PC-3 (cell line): ENCODE results near the gene AJAP1. TPM values are rescaled to one million over a fixed set of nuclear protein-coding genes. Genes with fewer than 3 reads are reported as not detected.

ENCODE experiments used
- ATAC-seq: fragments of 200-7000 bp; cut with Tn5 transposase; 2 replicates; pipeline ENCODE4 v1.9.1; 2020; ENCODE audit warnings: mild to moderate bottlenecking, moderate library complexity
- BruUV-seq: library from RNA; stranded (reverse); fragments of 400-500 nt; replicated peaks from 2 replicates; lab custom pipeline; 2021; lab: Mats Ljungman, UMichigan
- CTCF ChIA-PET: fragments of 300-600 bp; sonication (Branson Sonifier 250); formaldehyde crosslinking; loops from one replicate; lab custom pipeline; 2022; ENCODE audit warnings: antibody characterized with exemption; lab: Charles Lee
- POLR2A ChIA-PET: fragments of 300-600 bp; sonication (Branson Sonifier 250); formaldehyde crosslinking; loops from one replicate; lab custom pipeline; 2022; ENCODE audit warnings: antibody characterized with exemption; ENCODE audit not compliant: unreplicated experiment; lab: Charles Lee
- DNase-seq: peaks from one replicate; pipeline ENCODE4 v3.0.0-alpha.2; 2015
- H2AFZ ChIP-seq: fragments of 300-600 bp; sonication (generic); 2 replicates; pipeline ENCODE4 v1.6.0; 2016; ENCODE audit warnings: antibody characterized with exemption, low read length
- H3F3A ChIP-seq: fragments of 300-600 bp; sonication (generic); one replicate; pipeline ENCODE4 v1.6.0; 2017; ENCODE audit warnings: antibody characterized with exemption, low read length, control low read depth, mild to moderate bottlenecking; ENCODE audit not compliant: unreplicated experiment
- H3K27ac ChIP-seq: fragments of 300-600 bp; sonication (generic); 2 replicates; pipeline ENCODE4 v1.5.1; 2016; ENCODE audit warnings: mild to moderate bottlenecking, low read length
- H3K27me3 ChIP-seq: fragments of 300-600 bp; sonication (generic); 2 replicates; pipeline ENCODE4 v1.6.1; 2016; ENCODE audit warnings: low read length, mixed read lengths
- H3K36me3 ChIP-seq: fragments of 300-600 bp; sonication (generic); 2 replicates; pipeline ENCODE4 v1.6.1; 2016; ENCODE audit warnings: low read depth, mixed run types, low read length, mixed read lengths
- H3K4me1 ChIP-seq: fragments of 300-600 bp; sonication (generic); 2 replicates; pipeline ENCODE4 v1.5.1; 2016; ENCODE audit warnings: low read length; ENCODE audit not compliant: insufficient read depth
- H3K4me2 ChIP-seq: fragments of 300-600 bp; sonication (generic); 2 replicates; pipeline ENCODE4 v1.6.0; 2016; ENCODE audit warnings: low read length
- H3K4me3 ChIP-seq: fragments of 300-600 bp; sonication (generic); 2 replicates; pipeline ENCODE4 v1.5.1; 2016; ENCODE audit warnings: mild to moderate bottlenecking, low read length, mixed read lengths
- H3K79me2 ChIP-seq: fragments of 300-600 bp; sonication (generic); 2 replicates; pipeline ENCODE4 v1.6.1; 2017; ENCODE audit warnings: low read length, mixed read lengths
- H3K9ac ChIP-seq: fragments of 300-600 bp; sonication (generic); 2 replicates; pipeline ENCODE4 v1.6.0; 2016; ENCODE audit warnings: mild to moderate bottlenecking, low read length
- H3K9me2 ChIP-seq: fragments of 300-600 bp; sonication (generic); replicated peaks from 2 replicates; pipeline ENCODE4 v1.6.1; 2016; ENCODE audit warnings: mixed run types, low read length, mixed read lengths
- H3K9me3 ChIP-seq: fragments of 300-600 bp; sonication (generic); 2 replicates; pipeline ENCODE4 v1.6.1; 2016; ENCODE audit warnings: low read length, mixed read lengths
- H4K20me1 ChIP-seq: fragments of 300-600 bp; sonication (generic); 2 replicates; pipeline ENCODE4 v1.6.1; 2016; ENCODE audit warnings: low read length, mixed read lengths
- EZH2 ChIP-seq: fragments of 300-600 bp; sonication (generic); IDR thresholded peaks from one replicate; pipeline ENCODE4 v1.6.1; 2017; ENCODE audit warnings: antibody characterized with exemption, mild to moderate bottlenecking, low read length; ENCODE audit not compliant: unreplicated experiment
- EZH2phosphoT487 ChIP-seq: fragments of 300-600 bp; sonication (generic); IDR thresholded peaks from 2 replicates; pipeline ENCODE4 v1.6.1; 2018; ENCODE audit warnings: mild to moderate bottlenecking, antibody characterized with exemption, low read length, borderline replicate concordance
- intact Hi-C: fragments of 100-400 bp; cut with micrococcal nuclease; formaldehyde crosslinking; loops from 2 replicates; pipeline ENCODE4 v1.9.0; 2023
- total RNA-seq: library from RNA; depleted of rRNA; stranded (reverse); fragments of >200 nt; gene quantifications from 2 replicates; pipeline ENCODE4 v1.2.3, GENCODE V29; 2014
- TF ChIP-seq, protein P1 (sequence below): fragments of 300-600 bp; sonication (generic); conservative IDR thresholded peaks from 2 replicates; pipeline ENCODE4 v1.5.1; 2017; ENCODE audit warnings: antibody characterized with exemption, low read depth, mild to moderate bottlenecking, low read length

Gene AJAP1
- total RNA-seq, 1 experiment from 2014 or later: not detected

DNA sequence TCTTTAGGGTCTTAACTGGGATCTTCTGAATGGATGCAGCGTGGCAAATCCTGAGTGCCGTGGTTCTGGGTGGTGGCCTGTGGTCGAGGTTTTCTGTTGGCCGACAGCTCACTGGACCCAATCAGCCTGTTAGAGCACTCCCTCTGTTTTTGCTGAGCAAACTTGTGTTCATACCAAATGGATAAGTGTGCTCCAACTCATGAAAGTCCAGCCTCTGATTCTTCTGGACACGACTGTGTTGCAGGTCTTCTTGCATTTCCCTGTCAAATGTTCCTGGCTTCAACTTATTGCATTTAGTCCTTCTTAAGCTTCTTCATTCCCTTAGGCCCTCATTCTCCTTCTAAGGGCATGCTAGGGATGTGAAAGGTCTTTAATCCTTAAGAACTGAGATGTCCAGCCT lies 63.7 kb downstream of the AJAP1 start:
- TF ChIP-seq, protein P1, sequence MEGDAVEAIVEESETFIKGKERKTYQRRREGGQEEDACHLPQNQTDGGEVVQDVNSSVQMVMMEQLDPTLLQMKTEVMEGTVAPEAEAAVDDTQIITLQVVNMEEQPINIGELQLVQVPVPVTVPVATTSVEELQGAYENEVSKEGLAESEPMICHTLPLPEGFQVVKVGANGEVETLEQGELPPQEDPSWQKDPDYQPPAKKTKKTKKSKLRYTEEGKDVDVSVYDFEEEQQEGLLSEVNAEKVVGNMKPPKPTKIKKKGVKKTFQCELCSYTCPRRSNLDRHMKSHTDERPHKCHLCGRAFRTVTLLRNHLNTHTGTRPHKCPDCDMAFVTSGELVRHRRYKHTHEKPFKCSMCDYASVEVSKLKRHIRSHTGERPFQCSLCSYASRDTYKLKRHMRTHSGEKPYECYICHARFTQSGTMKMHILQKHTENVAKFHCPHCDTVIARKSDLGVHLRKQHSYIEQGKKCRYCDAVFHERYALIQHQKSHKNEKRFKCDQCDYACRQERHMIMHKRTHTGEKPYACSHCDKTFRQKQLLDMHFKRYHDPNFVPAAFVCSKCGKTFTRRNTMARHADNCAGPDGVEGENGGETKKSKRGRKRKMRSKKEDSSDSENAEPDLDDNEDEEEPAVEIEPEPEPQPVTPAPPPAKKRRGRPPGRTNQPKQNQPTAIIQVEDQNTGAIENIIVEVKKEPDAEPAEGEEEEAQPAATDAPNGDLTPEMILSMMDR: no peak
- TF ChIP-seq EZH2: no peak
- TF ChIP-seq EZH2phosphoT487: no peak
- Histone ChIP-seq H3F3A (no peaks in the 10 kb centered on the region), H3K4me3 (no peak overlapping the region), H3K9me3 (peaks cover 9% of the 10 kb centered on the region; the same call in 1 of the 2 replicates), H3K27me3 (peaks cover 31% of the 10 kb centered on the region), H3K9me2 (no peaks in the 10 kb centered on the region), H3K4me2 (no peak overlapping the region), H4K20me1 (no peaks in the 10 kb centered on the region), H3K27ac (no peak overlapping the region), H2AFZ (no peak overlapping the region), H3K4me1 (no peaks in the 10 kb centered on the region), H3K36me3 (no peaks in the 10 kb centered on the region), H3K9ac (no peak overlapping the region), H3K79me2 (no peaks in the 10 kb centered on the region)
- ATAC-seq (no peak), DNase-seq (no peak)
- ChIA-PET CTCF (no interaction called here), POLR2A (no interaction called here)
- intact Hi-C loops: no loop called here
- BruUV-seq: no TSS peak

DNA sequence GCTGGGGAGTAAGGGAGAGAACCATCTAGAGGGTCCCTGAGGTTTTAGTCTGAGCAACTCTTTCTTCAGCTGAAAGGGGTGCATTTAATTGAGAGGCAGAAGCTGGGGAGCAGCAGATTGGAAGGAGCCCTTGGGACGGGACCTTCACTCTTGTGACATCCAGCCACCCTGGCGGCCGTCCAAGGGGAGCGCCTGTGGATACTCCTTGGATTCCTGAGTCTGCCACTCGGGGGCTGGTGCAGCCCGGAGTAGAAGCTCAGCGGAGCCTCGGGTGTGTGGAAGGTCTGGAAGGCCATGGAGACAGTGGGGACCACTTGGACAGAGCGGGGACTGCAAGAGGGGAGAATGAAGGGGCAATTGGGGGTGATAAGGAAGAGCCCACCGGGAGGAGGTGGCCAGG lies 68.7 kb downstream of the AJAP1 start:
- TF ChIP-seq, protein P1: no peak
- TF ChIP-seq EZH2phosphoT487 (no peak), EZH2 (no peak)
- H3K4me3 ChIP-seq: no peak overlapping the region
- no peaks in the 10 kb centered on the region for H3K79me2 ChIP-seq
- H3K36me3 ChIP-seq: no peaks in the 10 kb centered on the region
- no peak overlapping the region for H3K9ac ChIP-seq
- H3K9me3 ChIP-seq: no peaks in the 10 kb centered on the region
- H3F3A ChIP-seq: no peaks in the 10 kb centered on the region
- ATAC-seq (no peak), DNase-seq (no peak)
- ChIA-PET CTCF (no interaction called here), POLR2A (no interaction called here)
- no peak overlapping the region for H2AFZ ChIP-seq
- no peaks in the 10 kb centered on the region for H3K9me2 ChIP-seq
- peaks cover 13% of the 10 kb centered on the region; the same call in 1 of the 2 replicates for H3K27me3 ChIP-seq
- BruUV-seq: no TSS peak
- no peaks in the 10 kb centered on the region for H4K20me1 ChIP-seq
- H3K4me2 ChIP-seq: no peak overlapping the region
- no peaks in the 10 kb centered on the region for H3K4me1 ChIP-seq
- intact Hi-C loops: no loop called here
- H3K27ac ChIP-seq: no peak overlapping the region

DNA sequence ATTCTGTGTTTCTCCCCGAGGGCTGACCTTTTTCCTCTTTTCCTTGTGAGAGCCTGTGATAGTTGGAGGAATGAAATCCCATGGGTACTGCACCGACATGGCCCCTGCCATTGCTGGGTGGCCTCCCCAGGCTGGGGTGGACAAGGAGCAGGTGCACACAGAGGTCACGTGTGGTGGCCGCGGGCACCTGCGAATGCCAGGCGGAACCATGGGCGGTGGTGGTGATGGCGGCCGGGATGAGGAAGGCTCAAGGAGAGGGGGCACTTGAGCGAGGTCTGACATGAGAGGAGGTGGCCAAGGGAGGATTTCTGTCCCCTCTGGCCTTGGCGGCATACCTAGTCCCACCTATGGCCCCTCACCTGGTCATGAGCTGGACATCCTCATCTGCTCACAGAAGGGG lies 69.6 kb downstream of the AJAP1 start:
- no peaks in the 10 kb centered on the region for H3K79me2 ChIP-seq
- H3K4me3 ChIP-seq: no peak overlapping the region
- H3K9me2 ChIP-seq: no peaks in the 10 kb centered on the region
- H3K4me2 ChIP-seq: no peak overlapping the region
- no peaks in the 10 kb centered on the region for H4K20me1 ChIP-seq
- ChIA-PET POLR2A (no interaction called here), CTCF (no interaction called here)
- H2AFZ ChIP-seq: no peak overlapping the region
- H3K4me1 ChIP-seq: no peaks in the 10 kb centered on the region
- no peak overlapping the region for H3K9ac ChIP-seq
- DNase-seq: no peak
- H3K27me3 ChIP-seq: peaks cover 13% of the 10 kb centered on the region
- TF ChIP-seq, protein P1: no peak
- TF ChIP-seq EZH2 (no peak), EZH2phosphoT487 (no peak)
- H3K9me3 ChIP-seq: no peaks in the 10 kb centered on the region
- intact Hi-C loops: no loop called here
- no peak for ATAC-seq
- no peaks in the 10 kb centered on the region for H3K36me3 ChIP-seq
- no peaks in the 10 kb centered on the region for H3F3A ChIP-seq
- no peak overlapping the region for H3K27ac ChIP-seq
- no TSS peak for BruUV-seq
